Measurements from ENCODE around the gene NAT9.

DNA sequence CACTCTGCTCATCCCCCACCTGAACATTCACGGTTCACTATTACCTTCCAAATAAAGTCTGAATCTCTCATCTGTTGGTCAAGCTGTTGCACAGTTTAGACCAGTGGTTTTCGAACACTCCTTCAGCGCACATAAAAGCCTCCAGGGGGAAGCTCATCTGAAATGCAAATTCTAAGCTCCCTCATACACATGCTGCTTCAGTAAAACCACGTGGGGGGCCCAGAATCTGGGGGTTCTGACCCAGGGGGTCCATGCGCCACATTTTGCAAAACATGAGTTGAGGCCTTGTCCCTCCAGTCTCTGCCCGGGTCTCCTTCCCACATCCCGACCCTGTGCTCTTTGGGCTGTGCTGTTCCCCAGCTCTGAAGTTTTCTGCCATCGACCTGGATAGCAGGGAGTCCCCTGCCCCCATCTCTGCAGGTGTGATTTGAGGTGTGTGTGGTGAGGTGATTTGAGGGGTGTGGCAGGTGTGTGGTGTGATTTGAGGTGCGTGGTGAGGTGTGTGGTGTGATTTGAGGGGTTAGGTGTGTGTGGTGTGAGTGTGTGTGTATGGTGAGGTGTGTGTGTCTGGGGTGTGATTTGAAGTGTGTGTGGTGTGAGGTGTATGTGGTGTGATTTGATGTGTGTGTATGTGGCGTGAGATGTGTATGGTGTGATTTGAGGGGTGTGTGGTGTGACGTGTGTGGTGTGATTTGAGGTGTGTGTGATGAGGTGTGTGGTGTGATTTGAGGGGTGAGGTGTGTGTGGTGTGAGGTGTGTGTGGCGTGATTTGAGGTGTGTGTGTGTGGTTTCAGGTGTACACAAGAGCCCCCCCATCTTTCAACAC is 43.9 kb downstream of the NAT9 start:
- TF ChIP-seq CTCF (IDR thresholded peaks at IDR 0.05) = no peak
- no peak for TF ChIP-seq EZH2 (IDR thresholded peaks at IDR 0.05; ENCODE audit: borderline replicate concordance, insufficient read depth, low read depth, low read length, poor library complexity, severe bottlenecking)

Measured in B cell (primary cell).